CD14-positive monocyte (primary cell): ENCODE results near the gene ST7. TPM values are rescaled to one million over a fixed set of nuclear protein-coding genes. Genes with fewer than 3 reads are reported as not detected.

Experiments used
- DNase-seq, 3 donors: peaks; one replicate each; pipeline ENCODE4 v3.0.0-alpha.2; 2011 to 2022
- H2AFZ ChIP-seq: 2 replicates; pipeline ENCODE4 v1.6.0; 2012; ENCODE audit warnings: mild to moderate bottlenecking, low read depth, low read length, inconsistent platforms; ENCODE audit not compliant: insufficient read depth, poor library complexity, severe bottlenecking
- H3K27ac ChIP-seq, 2 donors: 1 replicate in 1 of 2; 2 replicates in 1 of 2; pipeline ENCODE4 v1.5.1; 2012 to 2013; ENCODE audit warnings: low read length in 2 of 2, control low read depth in 1 of 2, inconsistent platforms in 1 of 2, low read depth in 1 of 2, mild to moderate bottlenecking in 1 of 2
- H3K27me3 ChIP-seq, 2 donors: one replicate each; pipeline versions ENCODE4 v1.6.0 to v1.6.1; 2011 to 2013; ENCODE audit warnings: low read length in 2 of 2; ENCODE audit not compliant: control insufficient read depth in 2 of 2, insufficient read depth in 2 of 2
- H3K36me3 ChIP-seq, 2 donors: replicated peaks in 1 of 2; 1 replicate in 1 of 2; 2 replicates in 1 of 2; pipeline versions ENCODE4 v1.5.1 to v1.6.1; 2012 to 2013; ENCODE audit warnings: low read length in 2 of 2, control low read depth in 1 of 2, inconsistent platforms in 1 of 2, mild to moderate bottlenecking in 1 of 2; ENCODE audit not compliant: insufficient read depth in 2 of 2, control insufficient read depth in 1 of 2
- H3K4me1 ChIP-seq, 2 donors: 1 replicate in 1 of 2; 2 replicates in 1 of 2; pipeline versions ENCODE4 v1.5.1 to v1.6.1; 2012 to 2013; ENCODE audit warnings: low read length in 2 of 2, control low read depth in 1 of 2, inconsistent platforms in 1 of 2, mild to moderate bottlenecking in 1 of 2, moderate library complexity in 1 of 2; ENCODE audit not compliant: insufficient read depth in 2 of 2, control insufficient read depth in 1 of 2
- H3K4me2 ChIP-seq: replicated peaks from 2 replicates; pipeline ENCODE3; 2012; ENCODE audit warnings: low read length, moderate library complexity, mild to moderate bottlenecking; ENCODE audit not compliant: poor library complexity, severe bottlenecking; ENCODE audit errors: extremely low read depth
- H3K4me3 ChIP-seq, 3 experiments: fragments of 200-600 bp in 1 of 3; sonication (generic) in 1 of 3; replicated peaks in 1 of 3; 1 replicate in 2 of 3; 2 replicates in 1 of 3; pipeline ENCODE4 v1.5.1; 2011 to 2013; ENCODE audit warnings: low read length in 3 of 3, mild to moderate bottlenecking in 3 of 3, control low read depth in 2 of 3, low read depth in 2 of 3, inconsistent platforms in 1 of 3, moderate library complexity in 1 of 3
- H3K79me2 ChIP-seq: 2 replicates; pipeline ENCODE4 v1.6.0; 2012; ENCODE audit warnings: mild to moderate bottlenecking, control low read depth, inconsistent platforms, low read length, moderate library complexity; ENCODE audit not compliant: insufficient read depth
- H3K9ac ChIP-seq: 2 replicates; pipeline ENCODE4 v1.6.0; 2017; ENCODE audit warnings: low read length, mild to moderate bottlenecking; ENCODE audit not compliant: insufficient read depth, poor library complexity, severe bottlenecking
- H3K9me3 ChIP-seq, 2 donors: replicated peaks in 1 of 2; 1 replicate in 1 of 2; 2 replicates in 1 of 2; pipeline versions ENCODE4 v1.5.1 to v1.6.1; 2012 to 2013; ENCODE audit warnings: low read length in 2 of 2, control low read depth in 1 of 2; ENCODE audit not compliant: control insufficient read depth in 1 of 2, insufficient read depth in 1 of 2
- H4K20me1 ChIP-seq: 2 replicates; pipeline ENCODE4 v1.6.0; 2012; ENCODE audit warnings: mild to moderate bottlenecking, low read length, control low read depth, moderate library complexity; ENCODE audit not compliant: insufficient read depth
- H3K27ac Mint-ChIP-seq, 7 donors: one replicate each; pipeline ENCODE4 v1.8.0; 2020; ENCODE audit warnings: mild to moderate bottlenecking in 7 of 7, mixed read lengths in 7 of 7, moderate library complexity in 6 of 7, inconsistent platforms in 2 of 7
- H3K27me3 Mint-ChIP-seq, 3 donors: one replicate each; pipeline ENCODE4 v1.8.0; 2021 to 2022; ENCODE audit warnings: low read depth in 3 of 3, mild to moderate bottlenecking in 3 of 3, mixed read lengths in 3 of 3, moderate library complexity in 3 of 3, inconsistent platforms in 1 of 3
- H3K36me3 Mint-ChIP-seq, 2 donors: one replicate each; pipeline ENCODE4 v1.8.0; 2020; ENCODE audit warnings: mixed read lengths in 2 of 2, inconsistent platforms in 1 of 2, mild to moderate bottlenecking in 1 of 2
- H3K4me1 Mint-ChIP-seq: one replicate; pipeline ENCODE4 v1.8.0; 2020; ENCODE audit warnings: mild to moderate bottlenecking, mixed read lengths
- H3K4me3 Mint-ChIP-seq, 2 donors: one replicate each; pipeline ENCODE4 v1.8.0; 2020; ENCODE audit warnings: mild to moderate bottlenecking in 2 of 2, mixed read lengths in 2 of 2, moderate library complexity in 1 of 2
- H3K9me3 Mint-ChIP-seq, 7 donors: one replicate each; pipeline ENCODE4 v1.8.0; 2020 to 2022; ENCODE audit warnings: mixed read lengths in 7 of 7, mild to moderate bottlenecking in 6 of 7, moderate library complexity in 6 of 7, inconsistent platforms in 2 of 7
- CTCF ChIP-seq: fragments of 200-600 bp; IDR thresholded peaks from one replicate; pipeline ENCODE4 v1.8.0; 2022; ENCODE audit warnings: antibody characterized with exemption, mild to moderate bottlenecking
- WGBS: methylation state at CpG from one replicate; pipeline ENCODE4 v1.1.5; 2013; ENCODE audit warnings: missing lambda C conversion rate; ENCODE audit not compliant: insufficient coverage; 5-methylcytosine and 5-hydroxymethylcytosine counted together
- intact Hi-C, 2 donors: fragments of 100-400 bp; cut with micrococcal nuclease; formaldehyde crosslinking; loops; one replicate each; pipeline versions ENCODE4 v1.15.0 to v1.15.1; 2023
- polyA plus RNA-seq, 3 donors: library from polyadenylated mRNA; depleted of rRNA in 1 of 3; unstranded in 2 of 3; stranded (reverse) in 1 of 3; fragments of 300-500 nt in 2 of 3; fragments of >200 nt in 1 of 3; fragmentation: Illumina TruSeq in 2 of 3; gene quantifications; 1 replicate in 2 of 3; 2 replicates in 1 of 3; pipeline ENCODE4 v1.2.3, GENCODE V29; 2012 to 2021

The ST7 gene
- polyA plus RNA-seq, 3 donors = 3.6 to 5.5 (median 4.1) TPM

- WGBS = no CpG with 5 or more reads among the region's 1 CpG
- Histone ChIP-seq H3K9ac (no peak overlapping the region), H3K4me2 (no peak overlapping the region), H3K79me2 (no peaks in the 10 kb centered on the region), H3K27ac (no peak overlapping the region), H3K4me3 (no peak overlapping the region), H3K27me3 (no peaks in the 10 kb centered on the region), H3K4me1 (no peaks in the 10 kb centered on the region), H3K36me3 (peaks cover 0 to 2% of the 10 kb centered on the region in 2 donors), H3K9me3 (no peaks in the 10 kb centered on the region), H2AFZ (no peak overlapping the region), H4K20me1 (no peaks in the 10 kb centered on the region)
- Mint-ChIP-seq H3K4me1 (no peaks in the 10 kb centered on the region), H3K27me3 (no peaks in the 10 kb centered on the region), H3K36me3 (peaks cover 8 to 10% of the 10 kb centered on the region in 2 donors), H3K4me3 (no peak overlapping the region), H3K9me3 (no peaks in the 10 kb centered on the region), H3K27ac (no peak overlapping the region)
- no peak for DNase-seq
- intact Hi-C loops = no loop called here
- TF ChIP-seq CTCF = no peak
These were observed 262.7 kb downstream of the ST7 start for GRCh38 chr7:117216010-117216409.

- no peaks in the 10 kb centered on the region for H3K9me3 Mint-ChIP-seq
- 83% methylated on average over 1 of the region's 5 CpGs for WGBS
These were observed 263.3 kb downstream of the ST7 start for GRCh38 chr7:117216436-117217069.

More at GRCh38 chr7:117216436-117217069, 263.3 kb downstream of the ST7 start:
- Histone ChIP-seq H3K4me1 (no peaks in the 10 kb centered on the region), H3K36me3 (peaks cover 0 to 2% of the 10 kb centered on the region in 2 donors), H3K27me3 (no peaks in the 10 kb centered on the region), H3K79me2 (no peaks in the 10 kb centered on the region), H3K27ac (no peak overlapping the region), H4K20me1 (no peaks in the 10 kb centered on the region), H3K9me3 (no peaks in the 10 kb centered on the region), H3K9ac (no peak overlapping the region), H3K4me3 (no peak overlapping the region), H2AFZ (no peak overlapping the region), H3K4me2 (no peak overlapping the region)
- Mint-ChIP-seq H3K36me3 (peaks cover 8 to 10% of the 10 kb centered on the region in 2 donors), H3K4me3 (no peak overlapping the region), H3K27me3 (no peaks in the 10 kb centered on the region), H3K4me1 (no peaks in the 10 kb centered on the region), H3K27ac (no peak overlapping the region)
- DNase-seq = no peak
- intact Hi-C loops = no loop called here
- no peak for TF ChIP-seq CTCF
